Stimulated activated CD4-positive, alpha-beta T cell treated with anti-CD3 and anti-CD28 coated beads, Interleukin-1b, Interleukin-23, amount 100 ng/mL, for 4 hours (primary cell): ENCODE data around the gene EIF3J.

Experiments used
- DNase-seq, 2 donors: peaks; one replicate each; pipeline ENCODE4 v3.0.0-alpha.2; 2020; ENCODE audit warnings: low read depth in 2 of 2

Gene EIF3J

GRCh38 chr15:44595246-44595645 is 58.3 kb downstream of the EIF3J start:
- DNase-seq: no peak

DNA sequence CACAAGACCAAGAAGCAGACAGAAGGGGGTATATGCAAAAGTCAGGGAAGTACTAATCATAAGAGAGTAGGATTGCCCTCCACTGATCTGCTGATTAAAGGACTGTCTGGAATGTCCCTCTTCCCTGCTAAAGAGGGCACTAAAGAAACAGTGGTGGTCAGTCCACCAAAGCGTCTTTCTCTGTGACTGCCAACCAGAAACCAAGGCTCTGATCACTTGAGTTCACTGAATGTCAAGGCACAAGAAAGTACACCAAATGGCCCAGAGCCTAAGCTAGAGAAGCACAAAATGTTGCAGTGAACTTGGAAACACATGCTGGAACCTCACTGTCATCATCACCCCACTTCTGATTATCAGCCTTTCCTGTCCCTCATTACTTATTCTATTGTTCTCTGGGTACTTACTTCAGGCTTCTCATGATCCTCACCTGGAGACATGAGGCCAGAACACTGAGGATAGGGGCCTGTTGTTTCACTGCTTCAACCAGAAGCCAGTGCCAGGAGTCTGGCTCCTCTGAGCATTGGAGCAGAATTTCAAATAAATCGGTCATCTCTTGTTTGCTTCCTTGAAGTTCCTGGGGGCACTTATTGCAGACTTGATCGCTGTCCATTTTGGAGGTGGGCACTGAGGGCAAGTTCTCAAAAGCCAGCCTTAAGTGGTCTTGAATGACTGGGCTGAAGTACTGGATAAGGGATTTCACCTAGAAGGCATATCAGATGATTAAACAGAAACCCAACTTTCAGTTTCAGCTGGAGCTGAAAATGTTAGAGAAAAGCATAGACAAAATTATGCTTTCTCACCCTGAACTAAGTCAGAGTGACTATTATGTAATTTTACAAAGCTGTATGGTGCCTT is 58.9 kb downstream of the EIF3J start:
- DNase-seq: no peak

GRCh38 chr15:44596511-44597010 is 59.6 kb downstream of the EIF3J start:
- DNase-seq: no peak

DNA sequence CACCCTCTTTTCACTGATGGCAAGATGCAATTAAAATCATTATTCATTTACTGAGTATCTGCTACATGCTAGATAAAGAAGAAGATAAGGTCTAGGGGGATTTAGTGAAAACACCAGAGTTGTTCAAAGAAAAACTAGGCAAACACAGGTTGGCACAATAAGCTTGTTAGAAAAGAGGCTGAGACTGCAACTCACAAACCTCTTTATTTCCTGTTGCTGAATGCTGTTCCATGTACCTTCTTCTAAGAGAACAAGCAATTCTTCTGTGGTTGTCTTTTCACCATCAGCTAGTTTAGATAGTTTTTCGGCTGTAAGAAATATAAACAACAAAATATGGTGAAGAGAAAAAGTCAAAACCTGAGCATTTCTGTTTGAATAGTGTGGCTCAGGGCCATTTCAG is 61.1 kb downstream of the EIF3J start:
- DNase-seq: no peak

- DNase-seq: no peak
Observed at GRCh38 chr15:44598892-44599291, 61.9 kb downstream of the EIF3J start.

DNA sequence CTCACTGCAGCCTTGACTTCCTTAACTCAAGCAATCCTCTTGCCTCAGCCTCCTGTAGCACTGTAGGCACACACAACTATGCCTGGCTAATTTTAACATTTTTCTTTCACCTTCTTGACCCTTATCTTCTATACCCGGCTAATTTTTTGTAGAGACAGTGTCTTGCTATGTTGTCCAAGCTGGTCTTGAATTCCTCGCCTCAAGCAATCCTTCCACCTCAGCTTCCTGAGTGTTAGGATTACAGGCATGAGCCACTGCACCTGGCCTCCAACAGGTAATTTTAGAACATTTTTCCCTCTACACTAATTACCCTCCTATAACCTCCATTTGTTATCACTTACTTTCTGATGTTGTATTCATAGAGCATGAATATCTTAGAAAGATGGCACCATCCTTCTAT is 66.2 kb downstream of the EIF3J start:
- no peak for DNase-seq

DNA sequence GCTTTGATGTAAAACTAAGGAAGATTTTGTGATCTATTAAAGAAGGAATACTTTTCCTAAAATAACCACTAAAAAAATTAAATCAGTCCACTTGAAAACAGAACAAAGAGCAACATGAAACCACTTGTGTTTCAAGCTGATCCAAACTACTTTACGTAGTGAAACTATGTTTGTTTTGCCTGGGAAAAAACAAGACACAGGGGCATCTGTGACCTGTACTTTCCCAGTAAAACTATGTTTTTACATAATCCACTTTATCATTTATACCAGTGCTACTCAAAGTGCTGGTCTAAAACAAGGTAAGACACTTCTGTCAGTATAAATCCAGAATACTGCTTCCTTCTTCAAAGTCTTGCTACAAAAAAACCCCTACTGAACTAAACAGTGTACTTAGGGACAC is 69.8 kb downstream of the EIF3J start:
- no peak for DNase-seq
